Limb (tissue), 2 donors: Measurements from ENCODE around the gene ATP5F1D.

Experiments
- DNase-seq, 2 donors: peaks; one replicate each; pipeline ENCODE4 v3.0.0-alpha.2; 2016; ENCODE audit errors: extremely low spot score in 2 of 2

Gene ATP5F1D

GRCh38 chr19:1269478-1270212, 28.1 kb downstream of the ATP5F1D start:
- DNase-seq: peak; percentile 84 to 93

- DNase-seq: no peak
These were observed 28.8 kb downstream of the ATP5F1D start for GRCh38 chr19:1270213-1270853.

GRCh38 chr19:1270854-1271527, 29.4 kb downstream of the ATP5F1D start:
- DNase-seq: no peak

- DNase-seq: no peak
These were observed 30.2 kb downstream of the ATP5F1D start for GRCh38 chr19:1271528-1272422.

- DNase-seq: no peak
These were observed 31.1 kb downstream of the ATP5F1D start for GRCh38 chr19:1272423-1273262.

- DNase-seq: no peak
These were observed 31.9 kb downstream of the ATP5F1D start for GRCh38 chr19:1273263-1274041.

GRCh38 chr19:1274081-1274851, 32.7 kb downstream of the ATP5F1D start:
- no peak for DNase-seq

- DNase-seq: no peak
These were observed 33.3 kb downstream of the ATP5F1D start for GRCh38 chr19:1274852-1275259.

GRCh38 chr19:1275260-1275975, 33.9 kb downstream of the ATP5F1D start, which contains the start of gene FAM174C:
FAM174C (plus strand) TSS chr19:1275530; CDS start chr19:1275550, 20 bp downstream.
- DNase-seq: peak; percentile 94 to 98

- DNase-seq: no peak
These were observed 34.6 kb downstream of the ATP5F1D start for GRCh38 chr19:1275976-1276627.

- no peak for DNase-seq
These were observed 35.1 kb downstream of the ATP5F1D start for GRCh38 chr19:1276628-1277022.

GRCh38 chr19:1277061-1277460, 35.5 kb downstream of the ATP5F1D start:
- no peak for DNase-seq

GRCh38 chr19:1278074-1278473, 36.5 kb downstream of the ATP5F1D start:
- no peak for DNase-seq

GRCh38 chr19:1278713-1279660, 37.4 kb downstream of the ATP5F1D start:
- DNase-seq: no peak

GRCh38 chr19:1279782-1280341, 38.3 kb downstream of the ATP5F1D start:
- DNase-seq: peak; percentile 87 to 93
